Central memory CD4-positive, alpha-beta T cell (primary cell): Measurements from ENCODE around the gene CSHL1.
A peak's percentile ranks its signal among the peaks of the same experiment; 100 is the strongest.
"Not testable (repeated sequence)": the region's sequence is repeated elsewhere in the genome, so short reads cannot be mapped to it uniquely, and the experiment has no call there.

Experiments
- DNase-seq: peaks from one replicate; pipeline ENCODE4 v3.0.0; 2022

The CSHL1 gene

GRCh38 chr17:63917646-63918045 is 6.6 kb upstream of the CSHL1 start:
- DNase-seq = no peak

- not testable (repeated sequence) for DNase-seq
These were observed 6.1 kb upstream of the CSHL1 start for GRCh38 chr17:63917206-63917605.

GRCh38 chr17:63916566-63917185 is 5.6 kb upstream of the CSHL1 start:
- no peak for DNase-seq

GRCh38 chr17:63915753-63916152 is 4.7 kb upstream of the CSHL1 start:
- DNase-seq = not testable (repeated sequence)

- no peak for DNase-seq
These were observed 3.4 kb upstream of the CSHL1 start for GRCh38 chr17:63914471-63914870.

- peak; percentile 44 for DNase-seq
These were observed 621 bp upstream of the CSHL1 start for GRCh38 chr17:63911657-63912100.

GRCh38 chr17:63910096-63910495 is 962 bp downstream of the CSHL1 start:
- DNase-seq = no peak

- not testable (repeated sequence) for DNase-seq
These were observed 1.5 kb downstream of the CSHL1 start for GRCh38 chr17:63909586-63909985.

- DNase-seq = not testable (repeated sequence)
These were observed 3.8 kb downstream of the CSHL1 start for GRCh38 chr17:63907161-63907778.

GRCh38 chr17:63904796-63905195 is 6.3 kb downstream of the CSHL1 start:
- DNase-seq = not testable (repeated sequence)

GRCh38 chr17:63903787-63904201 is 7.3 kb downstream of the CSHL1 start:
- DNase-seq = peak; percentile 36

GRCh38 chr17:63901971-63902370 is 9.1 kb downstream of the CSHL1 start:
- DNase-seq = not testable (repeated sequence)

GRCh38 chr17:63898899-63899798 is 11.9 kb downstream of the CSHL1 start:
- DNase-seq = peak; percentile 33

GRCh38 chr17:63896524-63897354 is 14.3 kb downstream of the CSHL1 start, which contains the start of gene CSH1:
Gene CSH1 (minus strand): TSS chr17:63896574. CDS start chr17:63896511, 63 bp downstream.
- DNase-seq = not testable (repeated sequence)

- not testable (repeated sequence) for DNase-seq
These were observed 16.2 kb downstream of the CSHL1 start for GRCh38 chr17:63894821-63895220.

- DNase-seq = not testable (repeated sequence)
These were observed 17.0 kb downstream of the CSHL1 start for GRCh38 chr17:63894021-63894420.

GRCh38 chr17:63892316-63893037 is 18.6 kb downstream of the CSHL1 start:
- DNase-seq = not testable (repeated sequence)

- not testable (repeated sequence) for DNase-seq
These were observed 21.8 kb downstream of the CSHL1 start for GRCh38 chr17:63889026-63889848.

- not testable (repeated sequence) for DNase-seq
These were observed 25.9 kb downstream of the CSHL1 start for GRCh38 chr17:63885119-63885518.

- not testable (repeated sequence) for DNase-seq
These were observed 28.4 kb downstream of the CSHL1 start for GRCh38 chr17:63882626-63883126.
